Glutamatergic neuron (in vitro differentiated cells): ENCODE results near the gene SYT2. TPM values are rescaled to one million over a fixed set of nuclear protein-coding genes. Genes with fewer than 3 reads are reported as not detected.
A peak's percentile ranks its signal among the peaks of the same experiment; 100 is the strongest.
"Not testable (repeated sequence)": the region's sequence is repeated elsewhere in the genome, so short reads cannot be mapped to it uniquely, and the experiment has no call there.

Experiments
- DNase-seq: peaks from one replicate; pipeline ENCODE4 v3.0.0; 2022
- H3K27ac Mint-ChIP-seq: one replicate; pipeline ENCODE4 v1.8.0; 2020; ENCODE audit warnings: mild to moderate bottlenecking, mixed read lengths, inconsistent platforms; ENCODE audit not compliant: unreplicated experiment
- H3K27me3 Mint-ChIP-seq: one replicate; pipeline ENCODE4 v1.8.0; 2020; ENCODE audit warnings: mild to moderate bottlenecking, moderate library complexity, mixed read lengths, inconsistent platforms; ENCODE audit not compliant: unreplicated experiment
- H3K36me3 Mint-ChIP-seq: one replicate; pipeline ENCODE4 v1.8.0; 2020; ENCODE audit warnings: mild to moderate bottlenecking, mixed read lengths, inconsistent platforms; ENCODE audit not compliant: unreplicated experiment
- H3K4me1 Mint-ChIP-seq: one replicate; pipeline ENCODE4 v1.8.0; 2020; ENCODE audit warnings: mild to moderate bottlenecking, low read depth, mixed read lengths, inconsistent platforms; ENCODE audit not compliant: unreplicated experiment
- H3K4me3 Mint-ChIP-seq: one replicate; pipeline ENCODE4 v1.8.0; 2020; ENCODE audit warnings: mild to moderate bottlenecking, mixed read lengths, inconsistent platforms; ENCODE audit not compliant: unreplicated experiment
- H3K9me3 Mint-ChIP-seq: one replicate; pipeline ENCODE4 v1.8.0; 2020; ENCODE audit warnings: mild to moderate bottlenecking, moderate library complexity, mixed read lengths, inconsistent platforms; ENCODE audit not compliant: unreplicated experiment
- total RNA-seq: library from RNA; stranded (reverse); fragmentation: NEBNext Ultra II Directional; extraction: Animal tissue kit (Norgen Biotek cat#: 25700); gene quantifications from one replicate; pipeline ENCODE4 v1.2.1, GENCODE V29; 2021; ENCODE audit not compliant: unreplicated experiment
- TF ChIP-seq, protein P1 (sequence below): fragments of 200-600 bp; sonication (generic); IDR thresholded peaks from one replicate; pipeline ENCODE4 v1.5.0; 2021; ENCODE audit not compliant: partially characterized antibody, unreplicated experiment

Gene SYT2
- total RNA-seq, 1 donor from 2014 or later = 2.6 TPM

DNA sequence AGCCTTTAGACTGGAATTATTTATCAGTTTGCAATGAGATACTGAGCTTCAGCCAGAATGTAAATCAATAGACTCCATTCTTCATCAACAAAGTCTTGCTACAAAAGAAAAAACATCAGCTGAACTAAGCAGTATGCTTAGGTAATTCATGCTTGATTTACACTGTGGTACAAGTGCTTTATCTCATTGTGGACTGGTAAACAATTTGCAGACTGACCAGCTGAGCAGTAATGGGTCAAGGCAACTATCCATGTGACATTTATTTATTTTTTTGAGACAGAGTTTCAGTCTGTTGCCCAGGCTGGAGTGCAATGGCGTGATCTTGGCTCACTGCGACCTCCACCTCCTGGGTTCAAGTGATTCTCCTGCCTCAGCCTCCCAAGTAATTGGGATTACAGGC lies 39.8 kb upstream of the SYT2 start:
- Mint-ChIP-seq H3K4me1 (peaks cover 1% of the 10 kb centered on the region), H3K27ac (no peak overlapping the region), H3K9me3 (peaks cover 2% of the 10 kb centered on the region), H3K36me3 (peaks cover 11% of the 10 kb centered on the region), H3K27me3 (peaks cover 5% of the 10 kb centered on the region), H3K4me3 (no peak overlapping the region)
- DNase-seq = no peak
- TF ChIP-seq, protein P1, sequence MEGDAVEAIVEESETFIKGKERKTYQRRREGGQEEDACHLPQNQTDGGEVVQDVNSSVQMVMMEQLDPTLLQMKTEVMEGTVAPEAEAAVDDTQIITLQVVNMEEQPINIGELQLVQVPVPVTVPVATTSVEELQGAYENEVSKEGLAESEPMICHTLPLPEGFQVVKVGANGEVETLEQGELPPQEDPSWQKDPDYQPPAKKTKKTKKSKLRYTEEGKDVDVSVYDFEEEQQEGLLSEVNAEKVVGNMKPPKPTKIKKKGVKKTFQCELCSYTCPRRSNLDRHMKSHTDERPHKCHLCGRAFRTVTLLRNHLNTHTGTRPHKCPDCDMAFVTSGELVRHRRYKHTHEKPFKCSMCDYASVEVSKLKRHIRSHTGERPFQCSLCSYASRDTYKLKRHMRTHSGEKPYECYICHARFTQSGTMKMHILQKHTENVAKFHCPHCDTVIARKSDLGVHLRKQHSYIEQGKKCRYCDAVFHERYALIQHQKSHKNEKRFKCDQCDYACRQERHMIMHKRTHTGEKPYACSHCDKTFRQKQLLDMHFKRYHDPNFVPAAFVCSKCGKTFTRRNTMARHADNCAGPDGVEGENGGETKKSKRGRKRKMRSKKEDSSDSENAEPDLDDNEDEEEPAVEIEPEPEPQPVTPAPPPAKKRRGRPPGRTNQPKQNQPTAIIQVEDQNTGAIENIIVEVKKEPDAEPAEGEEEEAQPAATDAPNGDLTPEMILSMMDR = no peak

DNA sequence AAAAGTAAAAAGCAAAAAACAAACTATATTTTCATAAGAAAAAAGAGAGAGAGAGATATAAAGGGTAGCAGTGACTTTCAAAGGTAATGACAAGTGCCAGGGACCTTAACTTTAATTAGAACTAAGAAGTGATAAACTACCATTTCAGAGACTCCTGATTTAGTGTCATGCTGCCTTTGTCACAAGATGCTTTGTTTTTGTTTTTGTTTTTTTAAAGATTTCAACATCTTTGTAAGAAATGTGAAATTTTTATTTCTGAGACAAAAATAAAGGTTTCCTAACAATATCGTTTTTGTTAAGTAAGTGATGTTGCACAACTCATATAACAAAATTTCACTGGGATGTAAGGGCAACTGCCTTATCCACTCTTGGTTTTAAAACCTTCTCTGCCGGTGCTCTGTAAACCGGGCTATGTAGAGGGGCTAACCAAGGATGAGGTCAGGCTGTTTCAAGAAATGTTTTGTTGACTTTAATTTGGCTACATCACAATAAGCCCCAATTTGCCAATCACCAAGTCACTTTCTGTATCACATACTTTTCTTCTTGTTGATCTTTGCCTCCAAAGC lies 35.2 kb upstream of the SYT2 start:
- Mint-ChIP-seq H3K9me3 (peaks cover 13% of the 10 kb centered on the region), H3K27me3 (peaks cover 4% of the 10 kb centered on the region), H3K36me3 (peaks cover 27% of the 10 kb centered on the region), H3K4me1 (peaks cover 1% of the 10 kb centered on the region), H3K27ac (no peak overlapping the region), H3K4me3 (no peak overlapping the region)
- DNase-seq = no peak
- TF ChIP-seq, protein P1 = no peak

DNA sequence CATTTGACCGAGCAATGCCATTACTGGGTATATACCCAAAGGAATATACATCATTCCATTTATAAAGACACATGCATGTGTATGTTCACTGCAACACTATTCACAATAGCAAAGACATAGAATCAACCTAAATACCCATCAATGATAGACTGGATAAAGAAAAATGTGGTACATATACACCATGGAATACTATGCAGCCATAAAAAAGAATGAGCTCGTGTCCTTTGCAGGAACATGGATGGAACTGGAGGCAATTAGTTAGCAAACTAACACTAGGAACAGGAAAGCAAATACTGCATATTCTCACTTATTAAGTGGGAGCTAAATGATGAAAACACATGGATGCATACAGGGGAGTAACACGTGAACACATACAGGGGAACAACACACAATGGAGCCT lies 34.5 kb upstream of the SYT2 start:
- DNase-seq, H3K4me3 Mint-ChIP-seq, H3K27me3 Mint-ChIP-seq, H3K27ac Mint-ChIP-seq, H3K4me1 Mint-ChIP-seq: not testable (repeated sequence)
- Mint-ChIP-seq H3K9me3 (peaks cover 13% of the 10 kb centered on the region), H3K36me3 (peaks cover 27% of the 10 kb centered on the region)

DNA sequence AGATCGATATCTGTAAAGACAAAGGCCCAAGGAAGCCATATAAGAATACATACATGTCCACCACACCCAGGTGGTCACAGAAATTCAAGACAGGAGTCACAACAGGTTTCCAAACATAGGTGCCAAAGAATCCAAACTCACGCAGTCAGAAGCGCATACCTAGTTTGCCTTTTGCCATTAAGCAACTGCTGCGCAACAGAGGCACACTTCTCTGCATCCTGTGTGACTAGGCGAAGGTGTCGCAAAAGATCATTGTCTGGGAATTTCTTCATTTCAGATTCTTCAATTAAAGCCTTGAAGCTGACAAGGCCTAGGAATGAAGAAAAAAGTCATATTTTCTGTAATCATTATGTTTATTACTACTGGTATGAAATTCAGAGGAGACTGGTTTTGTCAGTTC lies 32.2 kb upstream of the SYT2 start:
- TF ChIP-seq, protein P1 = no peak
- H3K4me3 Mint-ChIP-seq = no peak overlapping the region
- peaks cover 1% of the 10 kb centered on the region for H3K27me3 Mint-ChIP-seq
- H3K4me1 Mint-ChIP-seq = peaks cover 5% of the 10 kb centered on the region
- peaks cover 13% of the 10 kb centered on the region for H3K9me3 Mint-ChIP-seq
- H3K36me3 Mint-ChIP-seq = peaks cover 27% of the 10 kb centered on the region
- no peak for DNase-seq
- H3K27ac Mint-ChIP-seq = no peak overlapping the region

DNA sequence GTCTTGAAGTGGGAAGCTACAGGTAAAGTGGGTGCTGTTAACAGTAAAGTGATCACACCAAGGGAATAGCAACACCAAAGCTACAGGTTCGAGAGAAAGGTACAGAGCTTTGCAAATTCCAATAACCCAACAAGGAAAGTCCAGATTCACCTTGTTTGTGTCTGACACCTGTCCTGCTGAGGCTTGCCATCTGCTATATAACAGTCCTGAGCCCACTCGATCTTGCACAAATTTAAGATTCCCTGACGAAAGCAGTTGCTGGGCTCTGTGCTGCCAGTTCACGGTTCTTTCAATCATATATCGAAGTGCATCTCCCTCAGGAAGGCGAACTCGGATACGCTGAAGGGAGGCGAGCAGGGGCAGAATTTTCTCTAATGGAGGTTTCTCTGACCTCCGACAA lies 23.0 kb upstream of the SYT2 start:
- TF ChIP-seq, protein P1 = no peak
- Mint-ChIP-seq H3K4me1 (peaks cover 22% of the 10 kb centered on the region), H3K27me3 (peaks cover 1% of the 10 kb centered on the region), H3K27ac (peak overlapping the region; percentile 63), H3K9me3 (peaks cover 6% of the 10 kb centered on the region), H3K4me3 (no peak overlapping the region), H3K36me3 (peaks cover 7% of the 10 kb centered on the region)
- no peak for DNase-seq
